Measurements from ENCODE around the gene MON1B.

The MON1B gene

DNA sequence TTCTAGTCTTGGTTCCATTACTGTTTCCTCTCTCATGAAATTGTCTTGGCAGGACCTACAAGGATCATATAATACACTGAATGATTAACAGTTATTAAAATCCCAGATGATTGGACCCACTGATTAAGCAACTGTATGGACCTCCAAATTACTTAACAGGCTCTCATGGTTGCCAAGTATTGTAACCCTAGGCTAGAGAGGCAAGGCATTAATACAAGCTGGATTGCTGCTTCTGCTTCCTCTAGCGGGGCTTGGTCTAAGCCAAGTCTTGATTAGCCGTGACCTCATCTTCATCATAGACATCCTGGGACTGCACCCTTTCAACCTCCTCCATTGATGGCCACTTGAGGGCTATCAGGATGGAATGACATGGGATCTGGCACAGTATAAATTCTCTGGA, 55.2 kb downstream of the MON1B start:
- DNase-seq, result no peak
- no peak for ATAC-seq

DNA sequence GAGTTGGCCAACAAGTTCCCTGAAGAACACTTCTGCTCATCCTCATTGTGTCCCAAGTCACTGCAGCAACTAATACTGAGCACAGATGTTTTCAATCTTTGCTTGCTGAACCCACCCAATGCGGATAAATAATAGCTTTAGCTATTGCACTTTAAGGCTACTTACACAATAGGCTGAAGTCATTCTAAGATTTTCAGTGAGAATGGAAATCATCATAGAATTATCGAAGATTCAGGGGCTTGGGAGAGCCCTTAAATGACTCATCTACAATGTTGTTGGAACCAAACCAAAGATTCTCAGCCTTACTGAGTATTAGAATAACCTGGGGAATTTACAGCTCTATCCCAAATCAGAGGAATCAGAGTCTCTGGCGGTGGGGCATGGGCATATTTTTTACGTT, 59.4 kb downstream of the MON1B start:
- DNase-seq, result no peak

More for the DNA sequence above, 59.4 kb downstream of the MON1B start:
- no peak for ATAC-seq
